Rectal smooth muscle tissue (tissue), 1 donor: Measurements from ENCODE around the gene SH3BP5L.
"Not testable (repeated sequence)": the region's sequence is repeated elsewhere in the genome, so short reads cannot be mapped to it uniquely, and the experiment has no call there.

Source experiments
- H3K27ac ChIP-seq: one replicate; pipeline ENCODE4 v1.7.0; 2013; ENCODE audit warnings: low read depth, low read length, inconsistent platforms
- H3K27me3 ChIP-seq: one replicate; pipeline ENCODE4 v1.7.0; 2013; ENCODE audit warnings: low read length; ENCODE audit not compliant: control insufficient read depth, insufficient read depth
- H3K36me3 ChIP-seq: one replicate; pipeline ENCODE4 v1.7.0; 2013; ENCODE audit warnings: low read length; ENCODE audit not compliant: control insufficient read depth, insufficient read depth
- H3K4me1 ChIP-seq: one replicate; pipeline ENCODE4 v1.7.0; 2013; ENCODE audit warnings: low read length; ENCODE audit not compliant: control insufficient read depth, insufficient read depth
- H3K4me3 ChIP-seq: one replicate; pipeline ENCODE4 v1.7.0; 2013; ENCODE audit warnings: low read length
- H3K9ac ChIP-seq: one replicate; pipeline ENCODE4 v1.7.0; 2013; ENCODE audit warnings: low read length

The SH3BP5L gene

GRCh38 chr1:248810727-248811513, 14.8 kb downstream of the SH3BP5L start:
- H3K27ac ChIP-seq = no peak overlapping the region
- peaks cover 34% of the 10 kb centered on the region for H3K36me3 ChIP-seq

GRCh38 chr1:248810000-248810726, 15.6 kb downstream of the SH3BP5L start:
- Histone ChIP-seq H3K9ac (no peak overlapping the region), H3K36me3 (peaks cover 28% of the 10 kb centered on the region), H3K4me1 (peaks cover 2% of the 10 kb centered on the region), H3K27ac (no peak overlapping the region), H3K27me3 (peaks cover 1% of the 10 kb centered on the region), H3K4me3 (no peak overlapping the region)

More at GRCh38 chr1:248810727-248811513, 14.8 kb downstream of the SH3BP5L start:
- H3K4me1 ChIP-seq = peaks cover 2% of the 10 kb centered on the region
- H3K9ac ChIP-seq = no peak overlapping the region
- H3K4me3 ChIP-seq = no peak overlapping the region
- peaks cover 1% of the 10 kb centered on the region for H3K27me3 ChIP-seq

GRCh38 chr1:248808876-248809275, 16.8 kb downstream of the SH3BP5L start:
- Histone ChIP-seq H3K27ac (no peak overlapping the region), H3K4me3 (no peak overlapping the region), H3K4me1 (peaks cover 2% of the 10 kb centered on the region), H3K27me3 (peaks cover 1% of the 10 kb centered on the region), H3K36me3 (peaks cover 19% of the 10 kb centered on the region), H3K9ac (no peak overlapping the region)

GRCh38 chr1:248807067-248807737, 18.5 kb downstream of the SH3BP5L start:
- H3K4me1 ChIP-seq = peaks cover 2% of the 10 kb centered on the region
- H3K9ac ChIP-seq = no peak overlapping the region
- peaks cover 5% of the 10 kb centered on the region for H3K36me3 ChIP-seq
- no peak overlapping the region for H3K27ac ChIP-seq
- peaks cover 1% of the 10 kb centered on the region for H3K27me3 ChIP-seq
- no peak overlapping the region for H3K4me3 ChIP-seq

- no peak overlapping the region for H3K9ac ChIP-seq
- H3K36me3 ChIP-seq = no peaks in the 10 kb centered on the region
- peaks cover 2% of the 10 kb centered on the region for H3K4me1 ChIP-seq
- peaks cover 1% of the 10 kb centered on the region for H3K27me3 ChIP-seq
- H3K27ac ChIP-seq = no peak overlapping the region
- H3K4me3 ChIP-seq = no peak overlapping the region
These were observed 19.8 kb downstream of the SH3BP5L start for GRCh38 chr1:248805876-248806275.

- Histone ChIP-seq H3K4me1 (no peaks in the 10 kb centered on the region), H3K27ac (no peak overlapping the region), H3K36me3 (no peaks in the 10 kb centered on the region), H3K9ac (no peak overlapping the region), H3K4me3 (no peak overlapping the region), H3K27me3 (peaks cover 1% of the 10 kb centered on the region)
These were observed 20.7 kb downstream of the SH3BP5L start for GRCh38 chr1:248804771-248805681.

- not testable (repeated sequence) for H3K4me1 ChIP-seq, H3K27ac ChIP-seq
These were observed 22.2 kb downstream of the SH3BP5L start for GRCh38 chr1:248803501-248803900.

GRCh38 chr1:248802454-248802853, 23.3 kb downstream of the SH3BP5L start:
- no peaks in the 10 kb centered on the region for H3K27me3 ChIP-seq
- no peak overlapping the region for H3K4me3 ChIP-seq
- H3K27ac ChIP-seq = no peak overlapping the region
- H3K9ac ChIP-seq = no peak overlapping the region
- H3K4me1 ChIP-seq = no peaks in the 10 kb centered on the region
- H3K36me3 ChIP-seq = no peaks in the 10 kb centered on the region

More at GRCh38 chr1:248803501-248803900, 22.2 kb downstream of the SH3BP5L start:
- not testable (repeated sequence) for H3K4me3 ChIP-seq, H3K36me3 ChIP-seq, H3K27me3 ChIP-seq, H3K9ac ChIP-seq

GRCh38 chr1:248800459-248800858, 25.3 kb downstream of the SH3BP5L start:
- Histone ChIP-seq H3K27me3 (no peaks in the 10 kb centered on the region), H3K4me3 (no peak overlapping the region), H3K27ac (no peak overlapping the region), H3K4me1 (no peaks in the 10 kb centered on the region), H3K36me3 (no peaks in the 10 kb centered on the region), H3K9ac (no peak overlapping the region)

- Histone ChIP-seq H3K36me3 (no peaks in the 10 kb centered on the region), H3K27ac (no peak overlapping the region), H3K4me3 (no peak overlapping the region), H3K9ac (no peak overlapping the region), H3K4me1 (no peaks in the 10 kb centered on the region), H3K27me3 (no peaks in the 10 kb centered on the region)
These were observed 26.9 kb downstream of the SH3BP5L start for GRCh38 chr1:248798791-248799190.

GRCh38 chr1:248794663-248795062, 31.1 kb downstream of the SH3BP5L start:
- not testable (repeated sequence) for H3K27ac ChIP-seq, H3K27me3 ChIP-seq, H3K4me1 ChIP-seq, H3K9ac ChIP-seq, H3K4me3 ChIP-seq, H3K36me3 ChIP-seq

GRCh38 chr1:248793592-248793991, 32.1 kb downstream of the SH3BP5L start:
- no peak overlapping the region for H3K27ac ChIP-seq

More at GRCh38 chr1:248793592-248793991, 32.1 kb downstream of the SH3BP5L start:
- Histone ChIP-seq H3K4me1 (no peaks in the 10 kb centered on the region), H3K27me3 (no peaks in the 10 kb centered on the region), H3K36me3 (no peaks in the 10 kb centered on the region), H3K9ac (no peak overlapping the region), H3K4me3 (no peak overlapping the region)
